Spleen (tissue), 11 donors: ENCODE measurements around the gene PRTN3. TPM values are rescaled to one million over a fixed set of nuclear protein-coding genes. Genes with fewer than 3 reads are reported as not detected.
A peak's percentile ranks its signal among the peaks of the same experiment; 100 is the strongest.

Experiments used
- DNase-seq: peaks from one replicate; pipeline ENCODE4 v3.0.0-alpha.2; 2020
- H3K27ac ChIP-seq, 8 donors: fragments of 200-600 bp; sonication (generic) in 7 of 8; 1 replicate in 4 of 8; 2 replicates in 4 of 8; pipeline versions ENCODE4 v1.5.0 to v1.8.0; 2016 to 2021; ENCODE audit warnings: inconsistent platforms in 4 of 8, mild to moderate bottlenecking in 4 of 8, moderate library complexity in 1 of 8
- H3K27me3 ChIP-seq, 7 donors: fragments of 200-600 bp; sonication (generic) in 6 of 7; replicated peaks in 1 of 7; 1 replicate in 4 of 7; 2 replicates in 3 of 7; pipeline versions ENCODE4 v1.5.0 to v1.8.0; 2016 to 2021; ENCODE audit warnings: inconsistent platforms in 3 of 7, mild to moderate bottlenecking in 1 of 7
- H3K36me3 ChIP-seq, 6 donors: fragments of 200-600 bp; sonication (generic) in 5 of 6; 1 replicate in 4 of 6; 2 replicates in 2 of 6; pipeline versions ENCODE4 v1.5.0 to v1.8.0; 2016 to 2021; ENCODE audit warnings: inconsistent platforms in 2 of 6
- H3K4me1 ChIP-seq, 6 donors: fragments of 200-600 bp; sonication (generic) in 5 of 6; 1 replicate in 3 of 6; 2 replicates in 3 of 6; pipeline versions ENCODE4 v1.5.0 to v1.8.0; 2016 to 2021; ENCODE audit warnings: inconsistent platforms in 3 of 6
- H3K4me3 ChIP-seq, 8 donors: fragments of 200-600 bp; sonication (generic) in 7 of 8; 1 replicate in 4 of 8; 2 replicates in 4 of 8; pipeline versions ENCODE4 v1.5.0 to v1.8.0; 2016 to 2021; ENCODE audit warnings: inconsistent platforms in 4 of 8, mild to moderate bottlenecking in 4 of 8, moderate library complexity in 2 of 8
- H3K9me3 ChIP-seq, 8 donors: fragments of 200-600 bp; sonication (generic) in 7 of 8; 1 replicate in 4 of 8; 2 replicates in 4 of 8; pipeline versions ENCODE4 v1.5.0 to v1.8.0; 2016 to 2021; ENCODE audit warnings: inconsistent platforms in 4 of 8
- POLR2A ChIP-seq, 3 donors: fragments of 450-650 bp; IDR thresholded peaks; one replicate each; pipeline ENCODE4 v1.5.1; 2017; ENCODE audit warnings: antibody characterized with exemption in 3 of 3, mild to moderate bottlenecking in 1 of 3
- POLR2AphosphoS5 ChIP-seq, 3 donors: sonication (generic); formaldehyde crosslinking; IDR thresholded peaks; one replicate each; pipeline ENCODE4 v1.5.1; 2017; ENCODE audit warnings: antibody characterized with exemption in 3 of 3
- WGBS, 5 donors: extraction: QIAGEN DNeasy Blood & Tissue Kit in 3 of 5; methylation state at CpG; one replicate each; pipeline versions ENCODE4 v1.1.5 to v1.1.7; 2013 to 2018; 5-methylcytosine and 5-hydroxymethylcytosine counted together
- intact Hi-C: fragments of 100-400 bp; cut with DNase I; formaldehyde crosslinking; loops from one replicate; pipeline ENCODE4 v1.15.0; 2023; ENCODE audit warnings: low total_unique reads
- polyA plus RNA-seq, 3 donors: library from polyadenylated mRNA; stranded (reverse); fragments of 200-250 nt; gene quantifications; one replicate each; pipeline ENCODE4 v1.2.1, GENCODE V29; 2013
- total RNA-seq, 7 donors: library from RNA; depleted of rRNA in 3 of 7; stranded (reverse); fragments of >200 nt in 3 of 7; fragmentation: NEBNext Ultra II Directional in 4 of 7; extraction: Animal tissue kit (Norgen Biotek cat#: 25700) in 4 of 7; gene quantifications; one replicate each; pipeline versions ENCODE4 v1.1.0 to v1.2.1, GENCODE V29; 2016 to 2021
- TF ChIP-seq, protein P1 (sequence below), 11 experiments: fragments of 200-600 bp in 7 of 11; fragments of 450-650 bp in 4 of 11; sonication (generic) in 4 of 11; IDR thresholded peaks in 8 of 11; conservative IDR thresholded peaks in 3 of 11; 1 replicate in 7 of 11; 2 replicates in 4 of 11; pipeline versions ENCODE4 v1.4.0 to v1.8.0; 2016 to 2021; ENCODE audit warnings: antibody characterized with exemption in 11 of 11, inconsistent platforms in 4 of 11, mild to moderate bottlenecking in 1 of 11
- donor health status: healthy with polysubstance abuse.
- donor health status: DM: no; HTN: no; CAD: no; lungs with moderate emphysema.
- donor health status: DM: no; HTN: no; CAD: no.
- donor health status: Bipolar disorder and iron deficiency.
- donor health status: healthy.
- donor health status: DM: no; HTN: no; CAD: no.
- donor health status: DM: yes; HTN: yes; CAD: no.

The PRTN3 gene
- total and polyA plus RNA-seq, 10 donors: 0.89 to 168 (median 7.9) TPM

DNA sequence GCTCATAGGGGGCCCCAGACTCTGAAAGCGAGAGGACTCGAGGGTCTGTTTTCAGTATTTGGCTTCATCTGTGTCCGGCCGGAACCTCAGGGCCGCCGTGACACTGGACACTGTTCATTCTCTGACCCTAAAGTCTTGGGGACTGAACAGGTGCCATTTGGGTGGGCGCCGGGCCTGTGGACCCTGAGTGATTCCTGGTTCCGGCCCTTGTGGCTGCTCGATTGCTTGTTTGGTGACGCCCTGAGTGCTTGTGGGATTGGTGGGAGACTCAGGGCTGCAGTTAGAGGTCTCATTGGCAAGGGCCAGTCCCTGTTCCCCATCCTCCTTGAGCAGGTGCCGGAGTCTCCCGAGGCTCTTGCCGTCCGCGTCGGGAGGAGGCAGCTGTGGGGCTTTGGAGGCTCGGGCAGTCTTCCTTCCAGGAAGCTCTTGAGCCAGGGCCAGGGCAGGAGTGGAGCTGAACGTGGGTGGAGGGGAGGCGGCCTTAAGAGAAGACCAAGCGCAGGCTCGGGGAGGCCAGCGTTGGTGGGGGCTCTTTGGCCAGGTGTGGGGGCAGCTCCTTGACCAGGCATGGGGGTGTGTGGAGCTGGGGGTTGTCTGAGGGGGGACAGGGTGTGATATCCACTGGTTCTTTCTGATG lies 38.8 kb upstream of the PRTN3 start:
- Histone ChIP-seq H3K4me3 (peak overlapping the region in 6 of 8 donors; percentile 4 to 99 (median 22)), H3K27ac (peak overlapping the region in 7 of 8 donors; percentile 38 to 100 (median 64)), H3K36me3 (peaks cover 9 to 79% (median 44%) of the 10 kb centered on the region in 6 donors), H3K4me1 (peaks cover 49 to 90% (median 75%) of the 10 kb centered on the region in 6 donors), H3K27me3 (no peaks in the 10 kb centered on the region), H3K9me3 (no peaks in the 10 kb centered on the region)
- DNase-seq: no peak
- 43 to 68% (median 61%) methylated on average over 19 to 23 of the region's 23 CpGs for WGBS, 5 donors
- intact Hi-C loops: no loop called here
- TF ChIP-seq POLR2A (IDR thresholded peaks at IDR 0.05) (no peak), POLR2AphosphoS5 (IDR thresholded peaks at IDR 0.05) (peak in 2 of 3 donors; percentile 37 to 53)
- TF ChIP-seq, protein P1, sequence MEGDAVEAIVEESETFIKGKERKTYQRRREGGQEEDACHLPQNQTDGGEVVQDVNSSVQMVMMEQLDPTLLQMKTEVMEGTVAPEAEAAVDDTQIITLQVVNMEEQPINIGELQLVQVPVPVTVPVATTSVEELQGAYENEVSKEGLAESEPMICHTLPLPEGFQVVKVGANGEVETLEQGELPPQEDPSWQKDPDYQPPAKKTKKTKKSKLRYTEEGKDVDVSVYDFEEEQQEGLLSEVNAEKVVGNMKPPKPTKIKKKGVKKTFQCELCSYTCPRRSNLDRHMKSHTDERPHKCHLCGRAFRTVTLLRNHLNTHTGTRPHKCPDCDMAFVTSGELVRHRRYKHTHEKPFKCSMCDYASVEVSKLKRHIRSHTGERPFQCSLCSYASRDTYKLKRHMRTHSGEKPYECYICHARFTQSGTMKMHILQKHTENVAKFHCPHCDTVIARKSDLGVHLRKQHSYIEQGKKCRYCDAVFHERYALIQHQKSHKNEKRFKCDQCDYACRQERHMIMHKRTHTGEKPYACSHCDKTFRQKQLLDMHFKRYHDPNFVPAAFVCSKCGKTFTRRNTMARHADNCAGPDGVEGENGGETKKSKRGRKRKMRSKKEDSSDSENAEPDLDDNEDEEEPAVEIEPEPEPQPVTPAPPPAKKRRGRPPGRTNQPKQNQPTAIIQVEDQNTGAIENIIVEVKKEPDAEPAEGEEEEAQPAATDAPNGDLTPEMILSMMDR (IDR thresholded peaks at IDR 0.05 in 8 of 11, conservative IDR thresholded peaks at IDR 0.05 in 3 of 11): no peak

DNA sequence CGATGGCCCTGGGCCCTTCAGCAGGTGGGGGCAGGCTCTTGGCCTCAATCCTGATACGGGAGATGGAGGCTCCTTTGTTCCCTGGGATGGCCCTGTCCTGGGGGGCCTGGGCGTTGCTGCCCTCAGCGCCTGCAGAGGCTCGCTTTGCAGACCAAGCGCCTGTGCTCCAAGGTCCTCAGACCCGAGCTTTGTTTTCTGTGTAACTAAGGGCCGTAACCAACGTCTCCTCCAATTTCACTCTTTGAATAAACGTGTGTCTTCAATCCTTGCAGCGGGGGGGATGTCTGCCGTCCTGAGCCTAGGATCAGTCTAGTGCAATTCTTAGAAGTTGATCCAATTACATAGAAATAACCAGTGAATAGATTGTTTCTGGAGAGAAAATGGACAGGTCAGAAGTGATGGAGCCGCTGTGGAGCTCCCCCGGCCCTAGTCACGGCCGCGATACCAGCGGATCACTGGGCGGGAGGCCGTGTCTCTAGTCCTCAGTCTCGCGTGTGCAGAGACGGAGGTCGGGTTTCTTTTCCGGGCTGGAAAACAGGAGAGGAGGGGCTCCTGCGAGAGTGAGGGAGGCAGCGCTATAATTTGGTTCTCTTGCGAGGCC lies 38.2 kb upstream of the PRTN3 start:
- intact Hi-C loops: no loop called here

DNA sequence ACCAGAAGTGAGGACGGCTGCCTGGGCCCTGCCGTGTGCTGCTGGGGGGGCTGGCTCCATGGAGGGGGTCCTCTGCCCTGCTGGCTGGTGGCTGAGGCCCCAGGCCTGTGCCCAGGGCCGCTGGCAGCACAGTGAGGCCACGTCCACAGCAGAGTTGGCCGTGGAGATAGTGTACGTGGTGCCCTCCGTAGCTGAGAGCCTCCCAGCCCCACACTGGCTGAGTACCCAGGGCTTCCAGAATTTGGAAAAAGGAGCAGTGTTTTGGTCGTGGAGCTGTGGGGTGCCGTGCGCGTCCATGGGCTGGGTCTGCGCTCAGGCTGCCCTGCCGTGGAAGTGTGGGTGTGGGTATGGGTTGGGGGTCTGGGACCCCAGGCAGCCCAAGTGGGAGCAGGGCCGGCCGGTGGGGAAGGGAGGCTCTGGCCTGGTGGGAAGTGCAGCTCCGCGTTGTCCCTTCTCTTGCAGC lies 37.7 kb upstream of the PRTN3 start:
- H3K4me1 ChIP-seq: peaks cover 49 to 100% (median 79%) of the 10 kb centered on the region in 6 donors
- peak overlapping the region in 5 of 8 donors; percentile 40 to 100 (median 98) for H3K27ac ChIP-seq

More for the DNA sequence above, 38.2 kb upstream of the PRTN3 start:
- TF ChIP-seq POLR2A (IDR thresholded peaks at IDR 0.05): no peak
- H3K27me3 ChIP-seq: no peaks in the 10 kb centered on the region
- H3K9me3 ChIP-seq: no peaks in the 10 kb centered on the region
- 57 to 77% (median 68%) methylated on average over 28 of the region's 28 CpGs for WGBS, 5 donors
- peaks cover 9 to 85% (median 50%) of the 10 kb centered on the region in 6 donors for H3K36me3 ChIP-seq
- peak overlapping the region in 5 of 8 donors; percentile 63 to 100 (median 98) for H3K27ac ChIP-seq
- H3K4me1 ChIP-seq: peaks cover 49 to 96% (median 78%) of the 10 kb centered on the region in 6 donors
- H3K4me3 ChIP-seq: peak overlapping the region in 4 of 8 donors; percentile 1 to 99 (median 50)
- DNase-seq: no peak

GRCh38 chr19:803686-804418 lies 36.9 kb upstream of the PRTN3 start:
- Histone ChIP-seq H3K9me3 (no peaks in the 10 kb centered on the region), H3K4me1 (peaks cover 48 to 100% (median 72%) of the 10 kb centered on the region in 6 donors), H3K27ac (peak overlapping the region in 4 of 8 donors; percentile 5 to 100 (median 70)), H3K27me3 (no peaks in the 10 kb centered on the region), H3K4me3 (peak overlapping the region in 1 of 8 donors; percentile 80), H3K36me3 (peaks cover 9 to 98% (median 63%) of the 10 kb centered on the region in 6 donors)
- DNase-seq: no peak
- TF ChIP-seq POLR2AphosphoS5 (IDR thresholded peaks at IDR 0.05) (peak; percentile 18 to 68 (median 45)), POLR2A (IDR thresholded peaks at IDR 0.05) (no peak)
- TF ChIP-seq, protein P1 (IDR thresholded peaks at IDR 0.05 in 8 of 11, conservative IDR thresholded peaks at IDR 0.05 in 3 of 11): no peak
- intact Hi-C loops: no loop called here
- 81 to 89% (median 87%) methylated on average over 22 to 31 of the region's 31 CpGs for WGBS, 5 donors

More for the DNA sequence above, 37.7 kb upstream of the PRTN3 start:
- TF ChIP-seq POLR2AphosphoS5 (IDR thresholded peaks at IDR 0.05): peak in 1 of 3 donors; percentile 62
- TF ChIP-seq, protein P1 (IDR thresholded peaks at IDR 0.05 in 8 of 11, conservative IDR thresholded peaks at IDR 0.05 in 3 of 11): no peak
- TF ChIP-seq POLR2A (IDR thresholded peaks at IDR 0.05): no peak
- H3K36me3 ChIP-seq: peaks cover 9 to 91% (median 55%) of the 10 kb centered on the region in 6 donors
- peak overlapping the region in 2 of 8 donors; percentile 1 to 80 for H3K4me3 ChIP-seq
- WGBS, 5 donors: 75 to 91% (median 81%) methylated on average over 8 to 17 of the region's 17 CpGs
- no peak for DNase-seq
- intact Hi-C loops: no loop called here
- no peaks in the 10 kb centered on the region for H3K9me3 ChIP-seq
- no peaks in the 10 kb centered on the region for H3K27me3 ChIP-seq
